ENCODE measurements around the gene S100A2.

- TF ChIP-seq NANOG (IDR thresholded peaks at IDR 0.05; ENCODE audit: borderline replicate concordance) (no peak), CTCF (conservative IDR thresholded peaks at IDR 0.05; ENCODE audit: low read depth in 2 of 2) (no peak), POLR2AphosphoS5 (IDR thresholded peaks at IDR 0.05; ENCODE audit: low read depth) (no peak), EZH2 (IDR thresholded peaks at IDR 0.05; ENCODE audit: low read depth, unreplicated experiment) (no peak), EZH2phosphoT487 (IDR thresholded peaks at IDR 0.05; ENCODE audit: unreplicated experiment) (no peak), CREB1 (CRISPR knock-in tag; IDR thresholded peaks at IDR 0.05; ENCODE audit: low read depth) (no peak), REST (IDR thresholded peaks at IDR 0.05; ENCODE audit: unreplicated experiment) (no peak), STAT1 (IDR thresholded peaks at IDR 0.05; ENCODE audit: unreplicated experiment) (no peak), JUNB (IDR thresholded peaks at IDR 0.05; ENCODE audit: unreplicated experiment) (no peak), ZNF462 (CRISPR knock-in tag; IDR thresholded peaks at IDR 0.05) (no peak), ZNF114 (CRISPR knock-in tag; IDR thresholded peaks at IDR 0.05) (no peak)
These were observed at the start of gene S100A2 for GRCh38 chr1:153565529-153566374.

Measured in GM23338 (cell line).